Suprapubic skin (tissue), 4 donors: Measurements from ENCODE around the gene CCDC144A. TPM values are rescaled to one million over a fixed set of nuclear protein-coding genes. Genes with fewer than 3 reads are reported as not detected.
"Not testable (repeated sequence)": the region's sequence is repeated elsewhere in the genome, so short reads cannot be mapped to it uniquely, and the experiment has no call there.

Experiments
- DNase-seq, 2 donors: peaks; one replicate each; pipeline ENCODE4 v3.0.0-alpha.2; 2019; ENCODE audit warnings: low spot score in 2 of 2
- H3K27ac ChIP-seq: fragments of 200-600 bp; sonication (generic); one replicate; pipeline ENCODE4 v1.5.1; 2019
- H3K27me3 ChIP-seq: fragments of 200-600 bp; sonication (generic); one replicate; pipeline ENCODE4 v1.5.1; 2019
- H3K36me3 ChIP-seq: fragments of 200-600 bp; sonication (generic); one replicate; pipeline ENCODE4 v1.5.1; 2019
- H3K4me1 ChIP-seq: fragments of 200-600 bp; sonication (generic); one replicate; pipeline ENCODE4 v1.5.1; 2019
- H3K4me3 ChIP-seq: fragments of 200-600 bp; sonication (generic); one replicate; pipeline ENCODE4 v1.5.1; 2019; ENCODE audit warnings: mild to moderate bottlenecking
- H3K9me3 ChIP-seq: fragments of 200-600 bp; sonication (generic); one replicate; pipeline ENCODE4 v1.5.1; 2019
- EP300 ChIP-seq: sonication (generic); formaldehyde crosslinking; IDR thresholded peaks from one replicate; pipeline ENCODE4 v1.6.1; 2017; ENCODE audit warnings: antibody characterized with exemption
- POLR2A ChIP-seq, 2 donors: fragments of 450-650 bp; IDR thresholded peaks; one replicate each; pipeline ENCODE4 v1.6.1; 2017; ENCODE audit warnings: antibody characterized with exemption in 2 of 2, mild to moderate bottlenecking in 2 of 2, moderate library complexity in 2 of 2
- POLR2AphosphoS5 ChIP-seq, 3 donors: sonication (generic); formaldehyde crosslinking; IDR thresholded peaks; one replicate each; pipeline ENCODE4 v1.6.1; 2017; ENCODE audit warnings: antibody characterized with exemption in 3 of 3
- WGBS: methylation state at CpG from one replicate; pipeline ENCODE4 v1.1.5; 2018; 5-methylcytosine and 5-hydroxymethylcytosine counted together
- total RNA-seq, 4 donors: library from RNA; depleted of rRNA; stranded (reverse); fragments of >200 nt; gene quantifications; one replicate each; pipeline ENCODE4 v1.1.0, GENCODE V29; 2016
- TF ChIP-seq, protein P1 (sequence below), 2 donors: fragments of 200-600 bp in 1 of 2; fragments of 450-650 bp in 1 of 2; sonication (generic) in 1 of 2; IDR thresholded peaks; one replicate each; pipeline ENCODE4 v1.5.1; 2016 to 2019; ENCODE audit warnings: antibody characterized with exemption in 2 of 2, mild to moderate bottlenecking in 1 of 2, moderate library complexity in 1 of 2

Gene CCDC144A
- total RNA-seq, 4 donors from 2014 or later = 1.2 to 6.2 (median 2.6) TPM

DNA sequence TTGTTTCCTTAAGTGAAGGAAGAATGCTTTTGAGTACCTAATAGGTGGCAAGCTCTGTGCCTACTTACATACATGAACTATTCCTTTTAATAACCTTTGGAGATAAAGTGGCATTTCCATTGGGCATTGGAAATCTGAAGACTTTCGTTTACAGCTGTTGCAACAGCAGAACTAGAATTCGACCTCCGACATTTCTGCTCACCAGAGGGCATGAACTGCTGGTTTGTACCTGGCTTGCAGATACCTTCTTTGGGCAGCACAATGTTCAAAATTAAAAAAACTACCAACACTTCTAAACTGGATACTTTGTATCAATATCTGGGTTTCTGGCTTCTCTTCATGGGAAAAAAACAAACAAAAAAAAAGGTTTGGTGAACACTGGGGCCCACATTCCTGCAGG is 99.6 kb downstream of the CCDC144A start:
- not testable (repeated sequence) for DNase-seq, H3K36me3 ChIP-seq
- WGBS = no CpG with 5 or more reads among the region's 3 CpGs

DNA sequence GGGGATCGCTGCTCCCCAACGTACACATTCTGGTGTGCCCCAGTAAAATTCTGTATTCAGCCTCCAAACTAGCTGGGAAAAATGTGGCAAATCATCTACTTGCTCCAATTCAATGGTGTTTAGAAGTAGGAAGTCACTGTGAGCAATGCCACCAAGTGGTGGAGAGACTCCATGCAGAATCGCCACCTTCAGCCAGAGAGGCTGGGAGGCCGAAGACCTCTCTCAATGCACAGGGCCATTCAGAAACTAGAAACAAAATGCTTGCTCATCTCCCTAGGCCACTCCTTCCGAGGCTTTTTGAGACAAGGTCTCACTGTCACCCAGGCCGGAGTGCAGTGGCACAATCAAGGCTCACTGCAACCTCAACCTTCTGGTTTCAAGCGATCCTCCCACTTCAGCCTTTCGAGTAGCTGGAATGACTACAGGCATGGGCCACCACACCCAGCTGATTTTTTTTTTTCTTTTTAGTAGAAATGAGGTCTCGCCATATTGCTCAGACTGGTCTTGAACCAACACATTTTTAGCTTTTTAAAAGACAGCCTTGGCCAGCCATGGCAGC is 100.4 kb downstream of the CCDC144A start:
- not testable (repeated sequence) for DNase-seq, H3K36me3 ChIP-seq, H3K4me1 ChIP-seq, H3K27me3 ChIP-seq, H3K9me3 ChIP-seq, H3K4me3 ChIP-seq, H3K27ac ChIP-seq
- 86% methylated on average over 5 of the region's 9 CpGs for WGBS

More for the DNA sequence above, 99.6 kb downstream of the CCDC144A start:
- H3K4me3 ChIP-seq, H3K27me3 ChIP-seq, H3K4me1 ChIP-seq, H3K9me3 ChIP-seq, H3K27ac ChIP-seq: not testable (repeated sequence)

DNA sequence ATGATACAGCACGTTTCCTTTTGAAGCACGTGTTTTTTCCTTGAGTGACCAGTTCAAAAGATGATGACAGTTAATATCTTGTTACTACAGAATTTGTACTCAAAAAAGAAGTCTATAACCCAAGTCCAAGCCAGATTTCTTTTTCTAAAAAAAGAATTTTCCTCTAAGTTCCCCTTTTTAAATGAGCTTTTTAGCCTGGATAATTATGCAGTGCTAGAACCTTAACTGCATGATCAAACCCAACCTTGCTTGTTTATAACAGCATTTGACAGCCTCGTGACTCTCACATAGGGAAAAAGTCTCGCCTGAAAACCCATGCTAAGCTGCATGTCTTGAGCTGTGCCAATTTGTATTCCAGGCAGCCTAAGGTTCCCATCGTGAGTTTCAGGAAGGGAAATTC is 104.2 kb downstream of the CCDC144A start:
- not testable (repeated sequence) for H3K27ac ChIP-seq, H3K4me3 ChIP-seq, H3K27me3 ChIP-seq, H3K9me3 ChIP-seq, DNase-seq, H3K4me1 ChIP-seq, H3K36me3 ChIP-seq
- WGBS = 70% methylated on average over 3 of the region's 5 CpGs

DNA sequence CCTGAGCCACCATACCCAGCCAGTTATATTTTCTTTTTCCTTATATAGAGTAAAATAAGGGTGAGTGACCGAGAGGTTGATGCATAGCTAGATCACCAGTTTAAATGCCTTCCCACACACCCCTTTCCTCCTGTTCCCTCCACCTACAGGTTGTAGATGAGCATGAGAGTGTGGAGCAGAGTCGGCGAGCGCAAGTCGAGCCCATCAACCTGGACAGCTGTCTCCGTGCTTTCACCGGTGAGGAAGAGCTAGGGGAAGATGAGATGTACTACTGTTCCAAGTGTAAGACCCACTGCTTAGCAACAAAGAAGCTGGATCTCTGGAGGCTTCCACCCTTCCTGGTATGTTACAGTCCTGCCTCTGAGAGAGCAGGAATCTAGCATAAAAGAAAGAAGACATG is 105.9 kb downstream of the CCDC144A start:
- not testable (repeated sequence) for H3K27ac ChIP-seq, H3K36me3 ChIP-seq, DNase-seq, H3K9me3 ChIP-seq, H3K4me3 ChIP-seq, H3K4me1 ChIP-seq, H3K27me3 ChIP-seq
- WGBS = 100% methylated on average over 1 of the region's 7 CpGs

DNA sequence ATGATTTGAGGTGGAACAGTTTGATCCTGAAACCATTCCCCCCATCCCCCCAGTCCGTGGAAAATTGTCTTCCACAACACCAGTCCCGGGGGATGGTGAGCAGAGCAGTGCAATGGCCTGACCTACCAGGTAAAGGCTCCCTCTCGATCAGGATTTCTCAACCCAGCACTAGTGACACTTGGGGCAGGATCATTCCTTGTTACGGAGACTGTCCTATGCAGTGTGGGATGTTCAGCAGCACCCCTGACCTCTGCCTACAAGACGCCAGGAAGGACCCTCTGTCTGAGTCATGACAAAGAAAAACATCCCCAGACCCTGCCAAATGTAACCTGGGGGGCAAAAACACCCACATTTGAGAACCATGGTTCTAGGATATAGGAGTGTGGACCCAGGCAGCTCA is 114.8 kb downstream of the CCDC144A start:
- 70% methylated on average over 2 of the region's 5 CpGs for WGBS
- H3K36me3 ChIP-seq, DNase-seq, H3K27me3 ChIP-seq, H3K4me1 ChIP-seq, H3K4me3 ChIP-seq, H3K27ac ChIP-seq, H3K9me3 ChIP-seq: not testable (repeated sequence)

DNA sequence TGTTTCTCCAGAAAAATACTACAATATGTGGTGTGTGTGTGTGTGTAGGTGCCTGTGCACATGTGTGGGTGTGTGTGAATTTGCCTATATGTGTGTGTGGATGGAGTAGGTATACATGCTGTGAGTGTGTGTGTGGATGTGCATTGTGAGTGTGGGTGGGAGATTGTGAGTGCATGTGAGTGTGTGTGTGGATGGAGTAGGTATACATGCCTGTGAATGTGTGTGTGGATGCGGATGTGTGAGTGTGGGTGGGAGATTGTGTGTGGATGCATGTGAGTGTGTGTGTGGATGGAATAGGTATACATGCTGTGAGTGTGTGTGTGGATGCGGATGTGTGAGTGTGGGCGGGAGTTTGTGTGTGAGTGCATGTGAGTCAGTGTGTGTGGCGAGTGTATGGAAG is 116.6 kb downstream of the CCDC144A start:
- not testable (repeated sequence) for H3K9me3 ChIP-seq, H3K27me3 ChIP-seq, H3K4me3 ChIP-seq, H3K27ac ChIP-seq, H3K4me1 ChIP-seq, DNase-seq, H3K36me3 ChIP-seq
- 83% methylated on average over 4 of the region's 4 CpGs for WGBS

DNA sequence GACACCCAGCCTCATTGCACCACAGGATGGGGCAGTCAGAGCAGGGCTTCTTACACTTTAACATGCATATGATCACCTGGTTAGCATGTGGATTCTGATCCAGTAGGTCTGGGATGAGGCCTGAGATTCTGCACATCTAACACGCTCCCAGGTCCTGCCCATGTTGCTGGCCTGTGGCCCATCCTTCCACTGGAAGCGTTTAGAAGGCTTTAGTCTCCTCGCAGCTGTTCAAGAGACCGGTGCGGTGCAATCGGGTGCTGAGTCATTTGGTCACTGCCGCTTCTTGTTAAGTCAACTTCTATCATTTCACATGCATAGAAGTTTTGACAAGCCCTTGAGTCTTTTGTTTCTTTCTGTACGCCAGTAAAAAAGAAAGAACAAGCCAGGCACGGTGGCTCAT is 117.6 kb downstream of the CCDC144A start:
- H3K9me3 ChIP-seq, H3K36me3 ChIP-seq, H3K27ac ChIP-seq, H3K4me3 ChIP-seq, H3K27me3 ChIP-seq, DNase-seq, H3K4me1 ChIP-seq: not testable (repeated sequence)
- no CpG with 5 or more reads among the region's 9 CpGs for WGBS

DNA sequence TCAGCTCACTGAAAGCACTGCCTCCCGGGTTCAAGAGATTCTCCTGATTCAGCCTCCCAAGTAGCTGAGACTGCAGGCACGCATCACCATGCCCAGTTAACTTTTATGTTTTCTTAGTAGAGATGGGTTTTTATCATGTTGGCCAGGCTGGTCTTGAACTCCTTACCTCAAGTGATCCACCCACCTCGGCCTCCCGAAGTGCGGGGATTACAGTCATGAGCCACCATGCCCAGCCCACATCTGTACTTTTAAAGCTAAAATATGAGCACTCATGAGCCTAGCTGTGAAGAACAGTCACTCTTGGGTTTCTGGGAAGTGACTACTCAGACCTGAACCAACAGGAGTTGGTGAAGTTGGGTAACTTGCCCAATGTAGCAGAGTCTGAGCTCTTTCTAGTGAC is 120.2 kb downstream of the CCDC144A start:
- not testable (repeated sequence) for H3K27me3 ChIP-seq, H3K4me3 ChIP-seq, H3K4me1 ChIP-seq, H3K36me3 ChIP-seq, DNase-seq, H3K27ac ChIP-seq, H3K9me3 ChIP-seq
- no CpG with 5 or more reads among the region's 5 CpGs for WGBS

DNA sequence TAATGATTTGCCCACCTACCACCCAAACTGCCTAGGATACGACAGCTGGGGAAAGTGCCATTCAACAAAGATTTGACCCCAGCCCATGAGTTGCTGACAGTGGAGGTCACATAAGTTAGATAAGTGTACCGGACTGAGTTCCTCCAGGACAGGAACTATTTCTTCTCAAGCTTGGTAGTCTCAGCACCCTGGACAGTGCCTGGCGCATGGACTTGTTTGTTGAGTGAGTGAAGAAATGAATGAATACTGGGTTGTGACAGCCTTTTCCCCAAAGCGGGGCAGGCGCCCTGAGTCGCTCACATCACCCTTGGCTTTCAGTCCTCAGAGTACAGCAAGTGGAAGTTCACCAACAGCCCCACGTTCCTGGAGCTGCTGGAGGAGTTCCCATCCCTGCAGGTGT is 122.1 kb downstream of the CCDC144A start:
- DNase-seq = not testable (repeated sequence)
- WGBS = 0% methylated on average over 2 of the region's 7 CpGs

DNA sequence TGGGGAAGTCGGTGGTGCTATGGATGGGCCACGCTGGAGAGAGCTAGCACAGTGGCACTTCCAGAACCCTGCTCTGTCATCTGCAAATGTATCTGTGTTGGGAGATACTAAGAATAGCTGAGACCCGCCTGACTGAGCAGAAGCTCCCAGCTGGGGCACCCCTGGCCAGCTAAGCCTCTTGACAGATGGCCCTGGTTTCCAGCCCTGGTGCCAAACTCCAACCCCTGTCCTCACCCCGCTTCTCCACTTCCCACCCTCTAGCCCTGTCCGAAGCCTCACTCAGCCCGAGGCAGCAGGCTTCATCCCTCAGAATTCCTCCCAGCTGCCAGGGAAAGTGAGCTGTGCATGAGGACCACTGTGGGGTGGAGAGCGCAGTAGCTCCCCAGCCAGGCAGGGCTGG is 124.4 kb downstream of the CCDC144A start:
- TF ChIP-seq EP300 (no peak), POLR2AphosphoS5 (IDR thresholded peaks at IDR 0.05) (no peak), POLR2A (IDR thresholded peaks at IDR 0.05) (no peak)
- TF ChIP-seq, protein P1, sequence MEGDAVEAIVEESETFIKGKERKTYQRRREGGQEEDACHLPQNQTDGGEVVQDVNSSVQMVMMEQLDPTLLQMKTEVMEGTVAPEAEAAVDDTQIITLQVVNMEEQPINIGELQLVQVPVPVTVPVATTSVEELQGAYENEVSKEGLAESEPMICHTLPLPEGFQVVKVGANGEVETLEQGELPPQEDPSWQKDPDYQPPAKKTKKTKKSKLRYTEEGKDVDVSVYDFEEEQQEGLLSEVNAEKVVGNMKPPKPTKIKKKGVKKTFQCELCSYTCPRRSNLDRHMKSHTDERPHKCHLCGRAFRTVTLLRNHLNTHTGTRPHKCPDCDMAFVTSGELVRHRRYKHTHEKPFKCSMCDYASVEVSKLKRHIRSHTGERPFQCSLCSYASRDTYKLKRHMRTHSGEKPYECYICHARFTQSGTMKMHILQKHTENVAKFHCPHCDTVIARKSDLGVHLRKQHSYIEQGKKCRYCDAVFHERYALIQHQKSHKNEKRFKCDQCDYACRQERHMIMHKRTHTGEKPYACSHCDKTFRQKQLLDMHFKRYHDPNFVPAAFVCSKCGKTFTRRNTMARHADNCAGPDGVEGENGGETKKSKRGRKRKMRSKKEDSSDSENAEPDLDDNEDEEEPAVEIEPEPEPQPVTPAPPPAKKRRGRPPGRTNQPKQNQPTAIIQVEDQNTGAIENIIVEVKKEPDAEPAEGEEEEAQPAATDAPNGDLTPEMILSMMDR (IDR thresholded peaks at IDR 0.05) = no peak
- Histone ChIP-seq H3K9me3 (no peaks in the 10 kb centered on the region), H3K36me3 (no peaks in the 10 kb centered on the region), H3K4me3 (no peak overlapping the region), H3K27ac (no peak overlapping the region), H3K27me3 (peaks cover 3% of the 10 kb centered on the region), H3K4me1 (peaks cover under 1% of the 10 kb centered on the region)
- DNase-seq = no peak
- WGBS = no CpG with 5 or more reads among the region's 7 CpGs

More for the DNA sequence above, 122.1 kb downstream of the CCDC144A start:
- H3K4me1 ChIP-seq, H3K36me3 ChIP-seq, H3K9me3 ChIP-seq, H3K4me3 ChIP-seq, H3K27ac ChIP-seq, H3K27me3 ChIP-seq: not testable (repeated sequence)
